GM23338 (cell line): Measurements from ENCODE around the gene SLC45A3. TPM values are rescaled to one million over a fixed set of nuclear protein-coding genes. Genes with fewer than 3 reads are reported as not detected.
A peak's percentile ranks its signal among the peaks of the same experiment; 100 is the strongest.

Experiments
- ATAC-seq: fragments of 200-7000 bp; cut with Tn5 transposase; 3 replicates; pipeline ENCODE4 v1.9.1; 2020
- DNase-seq: peaks from one replicate; pipeline ENCODE4 v3.0.0-alpha.2; 2015; ENCODE audit warnings: low spot score
- H2AFZ ChIP-seq: fragments of 200-600 bp; sonication (generic); 2 replicates; pipeline ENCODE4 v1.8.0; 2016; ENCODE audit warnings: antibody characterized with exemption, mild to moderate bottlenecking, moderate library complexity
- H3F3A ChIP-seq: fragments of 200-600 bp; sonication (generic); replicated peaks from 2 replicates; pipeline ENCODE4 v1.8.0; 2017; ENCODE audit warnings: antibody characterized with exemption, mixed run types, low read depth
- H3K27ac ChIP-seq: fragments of 200-600 bp; sonication (generic); 2 replicates; pipeline ENCODE4 v1.6.1; 2016; ENCODE audit warnings: low read depth
- H3K27me3 ChIP-seq: fragments of 200-600 bp; sonication (generic); 2 replicates; pipeline ENCODE4 v1.8.0; 2016; ENCODE audit warnings: mild to moderate bottlenecking, mixed run types, moderate library complexity; ENCODE audit not compliant: insufficient read depth
- H3K36me3 ChIP-seq: fragments of 200-600 bp; sonication (generic); 2 replicates; pipeline ENCODE4 v1.8.0; 2016; ENCODE audit warnings: mild to moderate bottlenecking; ENCODE audit not compliant: insufficient read depth
- H3K4me1 ChIP-seq: fragments of 200-600 bp; sonication (generic); 2 replicates; pipeline ENCODE4 v1.8.0; 2016; ENCODE audit warnings: mild to moderate bottlenecking, moderate library complexity; ENCODE audit not compliant: insufficient read depth
- H3K4me2 ChIP-seq: fragments of 200-600 bp; sonication (generic); 2 replicates; pipeline ENCODE4 v1.7.1; 2017; ENCODE audit warnings: mixed run types
- H3K4me3 ChIP-seq: fragments of 200-600 bp; sonication (generic); 2 replicates; pipeline ENCODE4 v1.6.1; 2016; ENCODE audit warnings: mixed run types
- H3K79me2 ChIP-seq: fragments of 200-600 bp; sonication (generic); replicated peaks from 2 replicates; pipeline ENCODE4 v1.8.0; 2017; ENCODE audit warnings: mild to moderate bottlenecking; ENCODE audit not compliant: insufficient read depth
- H3K9me2 ChIP-seq: fragments of 200-600 bp; sonication (generic); 2 replicates; pipeline ENCODE4 v1.8.0; 2017; ENCODE audit not compliant: insufficient read depth
- H4K20me1 ChIP-seq: fragments of 200-600 bp; sonication (generic); replicated peaks from 2 replicates; pipeline ENCODE4 v1.8.0; 2017; ENCODE audit warnings: mild to moderate bottlenecking; ENCODE audit not compliant: insufficient read depth
- H3K27ac Mint-ChIP-seq: 2 replicates; pipeline ENCODE4 v1.8.0; 2020; ENCODE audit warnings: inconsistent platforms, mild to moderate bottlenecking, moderate library complexity, mixed read lengths
- H3K27me3 Mint-ChIP-seq: 3 replicates; pipeline ENCODE4 v1.8.0; 2022; ENCODE audit warnings: low read depth, mild to moderate bottlenecking, moderate library complexity, mixed read lengths, inconsistent platforms; ENCODE audit not compliant: insufficient read depth, poor library complexity
- H3K36me3 Mint-ChIP-seq: 3 replicates; pipeline ENCODE4 v1.8.0; 2021; ENCODE audit warnings: low read depth, mild to moderate bottlenecking, inconsistent platforms, moderate library complexity, mixed read lengths
- H3K4me1 Mint-ChIP-seq: 3 replicates; pipeline ENCODE4 v1.8.0; 2020; ENCODE audit warnings: mild to moderate bottlenecking, inconsistent platforms, mixed read lengths
- H3K4me3 Mint-ChIP-seq: 3 replicates; pipeline ENCODE4 v1.8.0; 2021; ENCODE audit warnings: moderate library complexity, mild to moderate bottlenecking, inconsistent platforms, mixed read lengths
- H3K9me3 Mint-ChIP-seq: 3 replicates; pipeline ENCODE4 v1.8.0; 2020; ENCODE audit warnings: moderate library complexity, mild to moderate bottlenecking, inconsistent platforms, mixed read lengths
- CREB1 ChIP-seq: fragments of 250-450 bp; sonication (Bioruptor Pico); IDR thresholded peaks from 2 replicates; pipeline ENCODE4 v1.5.0; 2020; ENCODE audit warnings: low read depth, mild to moderate bottlenecking, moderate library complexity
- EZH2 ChIP-seq: fragments of 200-600 bp; sonication (generic); IDR thresholded peaks from one replicate; pipeline ENCODE4 v1.8.0; 2017; ENCODE audit warnings: antibody characterized with exemption, mild to moderate bottlenecking, low read depth; ENCODE audit not compliant: unreplicated experiment
- EZH2phosphoT487 ChIP-seq: fragments of 200-600 bp; sonication (generic); IDR thresholded peaks from one replicate; pipeline ENCODE4 v1.8.1; 2018; ENCODE audit warnings: antibody characterized with exemption; ENCODE audit not compliant: unreplicated experiment
- JUNB ChIP-seq: IDR thresholded peaks from one replicate; pipeline ENCODE4 v1.6.1; 2016; ENCODE audit warnings: antibody characterized with exemption; ENCODE audit not compliant: unreplicated experiment
- NANOG ChIP-seq: IDR thresholded peaks from 2 replicates; pipeline ENCODE4 v1.6.1; 2016; ENCODE audit warnings: antibody characterized with exemption, borderline replicate concordance
- POLR2AphosphoS5 ChIP-seq: IDR thresholded peaks from 2 replicates; pipeline ENCODE4 v1.6.1; 2016; ENCODE audit warnings: antibody characterized with exemption, low read depth
- STAT1 ChIP-seq: IDR thresholded peaks from one replicate; pipeline ENCODE4 v1.6.1; 2016; ENCODE audit warnings: antibody characterized with exemption; ENCODE audit not compliant: unreplicated experiment
- ZNF114 ChIP-seq: fragments of 250-450 bp; sonication (Bioruptor Pico); IDR thresholded peaks from 2 replicates; pipeline ENCODE4 v1.5.0; 2020; ENCODE audit warnings: mild to moderate bottlenecking, moderate library complexity
- ZNF331 ChIP-seq: fragments of 250-450 bp; sonication (Bioruptor Pico); IDR thresholded peaks from 2 replicates; pipeline ENCODE4 v1.5.0; 2020; ENCODE audit warnings: low read depth, mild to moderate bottlenecking, moderate library complexity
- polyA plus RNA-seq: library from polyadenylated mRNA; unstranded; fragments of >200 nt; fragmentation: Nextera tagmentation; extraction: Ambion mirVana; gene quantifications from 2 replicates; pipeline ENCODE4 v1.2.1, GENCODE V29; 2016
- total RNA-seq: library from RNA; depleted of rRNA; stranded (reverse); fragments of >200 nt; shearing (Covaris generic); gene quantifications from 2 replicates; pipeline ENCODE4 v1.2.3, GENCODE V29; 2014
- TF ChIP-seq, protein P1 (sequence below): fragments of 250-450 bp; sonication (Bioruptor Pico); IDR thresholded peaks from 2 replicates; pipeline ENCODE4 v1.5.0; 2020; ENCODE audit warnings: mild to moderate bottlenecking, moderate library complexity
- TF ChIP-seq, protein P2 (sequence below): IDR thresholded peaks from 2 replicates; pipeline ENCODE4 v1.6.1; 2016; ENCODE audit warnings: antibody characterized with exemption
- TF ChIP-seq, protein P3 (sequence below): IDR thresholded peaks from one replicate; pipeline ENCODE4 v1.6.1; 2018; ENCODE audit warnings: antibody characterized with exemption; ENCODE audit not compliant: unreplicated experiment
- TF ChIP-seq, protein P4 (sequence below), 2 experiments: fragments of 200-600 bp in 1 of 2; sonication (generic) in 1 of 2; conservative IDR thresholded peaks; 2 replicates each; pipeline versions ENCODE4 v1.5.1 to v1.6.1; 2016 to 2017; ENCODE audit warnings: antibody characterized with exemption in 2 of 2, low read depth in 2 of 2, mild to moderate bottlenecking in 2 of 2, moderate library complexity in 1 of 2

The SLC45A3 gene
- total and polyA plus RNA-seq, 2 experiments from 2014 or later: 4.7 to 16.0 TPM

DNA sequence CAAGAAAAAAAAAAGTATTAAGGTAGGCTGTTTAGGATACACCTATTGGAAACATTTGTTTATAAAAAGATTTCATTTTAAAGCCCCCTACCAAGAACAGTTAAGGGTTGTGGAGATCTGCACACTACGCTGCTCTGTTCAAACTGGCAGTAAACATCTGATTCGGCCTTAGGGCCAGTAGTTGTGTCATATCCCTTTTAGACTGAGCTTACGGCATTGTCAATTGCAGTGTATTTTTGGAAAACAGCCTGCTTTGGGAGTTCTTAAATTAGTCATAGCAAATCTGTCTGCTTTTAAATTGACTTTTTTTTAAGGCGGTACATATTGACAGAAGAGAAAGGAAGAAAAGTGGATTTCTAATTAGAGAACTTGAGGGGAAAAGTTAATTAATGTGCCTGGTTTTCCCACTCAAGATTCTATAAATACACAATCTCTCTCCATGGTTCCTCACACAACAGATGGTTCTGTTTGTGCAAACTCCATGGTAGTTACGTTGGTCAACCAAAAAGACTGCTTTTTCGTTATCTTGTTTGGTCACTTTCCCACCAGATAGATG is 46.8 kb downstream of the SLC45A3 start:
- no peak for ATAC-seq
- H3K9me2 ChIP-seq: no peaks in the 10 kb centered on the region
- H3K36me3 ChIP-seq: no peaks in the 10 kb centered on the region
- DNase-seq: no peak
- no peaks in the 10 kb centered on the region for H3K9me3 Mint-ChIP-seq
- H3K27me3 Mint-ChIP-seq: peaks cover 7% of the 10 kb centered on the region
- peaks cover 10% of the 10 kb centered on the region; the same call in 2 of the 3 replicates for H3K4me1 Mint-ChIP-seq
- H3K4me1 ChIP-seq: peaks cover 8% of the 10 kb centered on the region
- H4K20me1 ChIP-seq: 0 out of 2 replicates have a peak, but pooled peaks cover 5% of the 10 kb centered on the region
- H3K4me3 Mint-ChIP-seq: peak overlapping the region; percentile 90; the same call in 1 of the 3 replicates
- no peaks in the 10 kb centered on the region for H3K27me3 ChIP-seq
- no peak overlapping the region for H3K4me3 ChIP-seq
- H3K36me3 Mint-ChIP-seq: no peaks in the 10 kb centered on the region; the same call in 2 of the 3 replicates
- H3F3A ChIP-seq: peaks cover 6% of the 10 kb centered on the region; the same call in 1 of the 2 replicates
- H3K4me2 ChIP-seq: no peak overlapping the region
- TF ChIP-seq ZNF331 (CRISPR knock-in tag) (no peak), POLR2AphosphoS5 (no peak), EZH2 (no peak), NANOG (no peak), JUNB (no peak), CREB1 (CRISPR knock-in tag) (no peak), ZNF114 (CRISPR knock-in tag) (no peak), STAT1 (no peak), EZH2phosphoT487 (no peak)
- TF ChIP-seq, protein P1, sequence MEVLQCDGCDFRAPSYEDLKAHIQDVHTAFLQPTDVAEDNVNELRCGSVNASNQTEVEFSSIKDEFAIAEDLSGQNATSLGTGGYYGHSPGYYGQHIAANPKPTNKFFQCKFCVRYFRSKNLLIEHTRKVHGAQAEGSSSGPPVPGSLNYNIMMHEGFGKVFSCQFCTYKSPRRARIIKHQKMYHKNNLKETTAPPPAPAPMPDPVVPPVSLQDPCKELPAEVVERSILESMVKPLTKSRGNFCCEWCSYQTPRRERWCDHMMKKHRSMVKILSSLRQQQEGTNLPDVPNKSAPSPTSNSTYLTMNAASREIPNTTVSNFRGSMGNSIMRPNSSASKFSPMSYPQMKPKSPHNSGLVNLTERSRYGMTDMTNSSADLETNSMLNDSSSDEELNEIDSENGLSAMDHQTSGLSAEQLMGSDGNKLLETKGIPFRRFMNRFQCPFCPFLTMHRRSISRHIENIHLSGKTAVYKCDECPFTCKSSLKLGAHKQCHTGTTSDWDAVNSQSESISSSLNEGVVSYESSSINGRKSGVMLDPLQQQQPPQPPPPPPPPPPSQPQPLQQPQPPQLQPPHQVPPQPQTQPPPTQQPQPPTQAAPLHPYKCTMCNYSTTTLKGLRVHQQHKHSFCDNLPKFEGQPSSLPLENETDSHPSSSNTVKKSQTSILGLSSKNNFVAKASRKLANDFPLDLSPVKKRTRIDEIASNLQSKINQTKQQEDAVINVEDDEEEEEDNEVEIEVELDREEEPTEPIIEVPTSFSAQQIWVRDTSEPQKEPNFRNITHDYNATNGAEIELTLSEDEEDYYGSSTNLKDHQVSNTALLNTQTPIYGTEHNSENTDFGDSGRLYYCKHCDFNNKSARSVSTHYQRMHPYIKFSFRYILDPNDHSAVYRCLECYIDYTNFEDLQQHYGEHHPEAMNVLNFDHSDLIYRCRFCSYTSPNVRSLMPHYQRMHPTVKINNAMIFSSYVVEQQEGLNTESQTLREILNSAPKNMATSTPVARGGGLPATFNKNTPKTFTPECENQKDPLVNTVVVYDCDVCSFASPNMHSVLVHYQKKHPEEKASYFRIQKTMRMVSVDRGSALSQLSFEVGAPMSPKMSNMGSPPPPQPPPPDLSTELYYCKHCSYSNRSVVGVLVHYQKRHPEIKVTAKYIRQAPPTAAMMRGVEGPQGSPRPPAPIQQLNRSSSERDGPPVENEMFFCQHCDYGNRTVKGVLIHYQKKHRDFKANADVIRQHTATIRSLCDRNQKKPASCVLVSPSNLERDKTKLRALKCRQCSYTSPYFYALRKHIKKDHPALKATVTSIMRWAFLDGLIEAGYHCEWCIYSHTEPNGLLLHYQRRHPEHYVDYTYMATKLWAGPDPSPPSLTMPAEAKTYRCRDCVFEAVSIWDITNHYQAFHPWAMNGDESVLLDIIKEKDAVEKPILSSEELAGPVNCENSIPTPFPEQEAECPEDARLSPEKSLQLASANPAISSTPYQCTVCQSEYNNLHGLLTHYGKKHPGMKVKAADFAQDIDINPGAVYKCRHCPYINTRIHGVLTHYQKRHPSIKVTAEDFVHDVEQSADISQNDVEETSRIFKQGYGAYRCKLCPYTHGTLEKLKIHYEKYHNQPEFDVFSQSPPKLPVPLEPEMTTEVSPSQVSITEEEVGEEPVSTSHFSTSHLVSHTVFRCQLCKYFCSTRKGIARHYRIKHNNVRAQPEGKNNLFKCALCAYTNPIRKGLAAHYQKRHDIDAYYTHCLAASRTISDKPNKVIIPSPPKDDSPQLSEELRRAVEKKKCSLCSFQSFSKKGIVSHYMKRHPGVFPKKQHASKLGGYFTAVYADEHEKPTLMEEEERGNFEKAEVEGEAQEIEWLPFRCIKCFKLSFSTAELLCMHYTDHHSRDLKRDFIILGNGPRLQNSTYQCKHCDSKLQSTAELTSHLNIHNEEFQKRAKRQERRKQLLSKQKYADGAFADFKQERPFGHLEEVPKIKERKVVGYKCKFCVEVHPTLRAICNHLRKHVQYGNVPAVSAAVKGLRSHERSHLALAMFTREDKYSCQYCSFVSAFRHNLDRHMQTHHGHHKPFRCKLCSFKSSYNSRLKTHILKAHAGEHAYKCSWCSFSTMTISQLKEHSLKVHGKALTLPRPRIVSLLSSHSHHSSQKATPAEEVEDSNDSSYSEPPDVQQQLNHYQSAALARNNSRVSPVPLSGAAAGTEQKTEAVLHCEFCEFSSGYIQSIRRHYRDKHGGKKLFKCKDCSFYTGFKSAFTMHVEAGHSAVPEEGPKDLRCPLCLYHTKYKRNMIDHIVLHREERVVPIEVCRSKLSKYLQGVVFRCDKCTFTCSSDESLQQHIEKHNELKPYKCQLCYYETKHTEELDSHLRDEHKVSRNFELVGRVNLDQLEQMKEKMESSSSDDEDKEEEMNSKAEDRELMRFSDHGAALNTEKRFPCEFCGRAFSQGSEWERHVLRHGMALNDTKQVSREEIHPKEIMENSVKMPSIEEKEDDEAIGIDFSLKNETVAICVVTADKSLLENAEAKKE (CRISPR knock-in tag): no peak
- TF ChIP-seq, protein P2, sequence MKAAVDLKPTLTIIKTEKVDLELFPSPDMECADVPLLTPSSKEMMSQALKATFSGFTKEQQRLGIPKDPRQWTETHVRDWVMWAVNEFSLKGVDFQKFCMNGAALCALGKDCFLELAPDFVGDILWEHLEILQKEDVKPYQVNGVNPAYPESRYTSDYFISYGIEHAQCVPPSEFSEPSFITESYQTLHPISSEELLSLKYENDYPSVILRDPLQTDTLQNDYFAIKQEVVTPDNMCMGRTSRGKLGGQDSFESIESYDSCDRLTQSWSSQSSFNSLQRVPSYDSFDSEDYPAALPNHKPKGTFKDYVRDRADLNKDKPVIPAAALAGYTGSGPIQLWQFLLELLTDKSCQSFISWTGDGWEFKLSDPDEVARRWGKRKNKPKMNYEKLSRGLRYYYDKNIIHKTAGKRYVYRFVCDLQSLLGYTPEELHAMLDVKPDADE: no peak
- TF ChIP-seq, protein P3, sequence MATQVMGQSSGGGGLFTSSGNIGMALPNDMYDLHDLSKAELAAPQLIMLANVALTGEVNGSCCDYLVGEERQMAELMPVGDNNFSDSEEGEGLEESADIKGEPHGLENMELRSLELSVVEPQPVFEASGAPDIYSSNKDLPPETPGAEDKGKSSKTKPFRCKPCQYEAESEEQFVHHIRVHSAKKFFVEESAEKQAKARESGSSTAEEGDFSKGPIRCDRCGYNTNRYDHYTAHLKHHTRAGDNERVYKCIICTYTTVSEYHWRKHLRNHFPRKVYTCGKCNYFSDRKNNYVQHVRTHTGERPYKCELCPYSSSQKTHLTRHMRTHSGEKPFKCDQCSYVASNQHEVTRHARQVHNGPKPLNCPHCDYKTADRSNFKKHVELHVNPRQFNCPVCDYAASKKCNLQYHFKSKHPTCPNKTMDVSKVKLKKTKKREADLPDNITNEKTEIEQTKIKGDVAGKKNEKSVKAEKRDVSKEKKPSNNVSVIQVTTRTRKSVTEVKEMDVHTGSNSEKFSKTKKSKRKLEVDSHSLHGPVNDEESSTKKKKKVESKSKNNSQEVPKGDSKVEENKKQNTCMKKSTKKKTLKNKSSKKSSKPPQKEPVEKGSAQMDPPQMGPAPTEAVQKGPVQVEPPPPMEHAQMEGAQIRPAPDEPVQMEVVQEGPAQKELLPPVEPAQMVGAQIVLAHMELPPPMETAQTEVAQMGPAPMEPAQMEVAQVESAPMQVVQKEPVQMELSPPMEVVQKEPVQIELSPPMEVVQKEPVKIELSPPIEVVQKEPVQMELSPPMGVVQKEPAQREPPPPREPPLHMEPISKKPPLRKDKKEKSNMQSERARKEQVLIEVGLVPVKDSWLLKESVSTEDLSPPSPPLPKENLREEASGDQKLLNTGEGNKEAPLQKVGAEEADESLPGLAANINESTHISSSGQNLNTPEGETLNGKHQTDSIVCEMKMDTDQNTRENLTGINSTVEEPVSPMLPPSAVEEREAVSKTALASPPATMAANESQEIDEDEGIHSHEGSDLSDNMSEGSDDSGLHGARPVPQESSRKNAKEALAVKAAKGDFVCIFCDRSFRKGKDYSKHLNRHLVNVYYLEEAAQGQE: no peak
- TF ChIP-seq, protein P4, sequence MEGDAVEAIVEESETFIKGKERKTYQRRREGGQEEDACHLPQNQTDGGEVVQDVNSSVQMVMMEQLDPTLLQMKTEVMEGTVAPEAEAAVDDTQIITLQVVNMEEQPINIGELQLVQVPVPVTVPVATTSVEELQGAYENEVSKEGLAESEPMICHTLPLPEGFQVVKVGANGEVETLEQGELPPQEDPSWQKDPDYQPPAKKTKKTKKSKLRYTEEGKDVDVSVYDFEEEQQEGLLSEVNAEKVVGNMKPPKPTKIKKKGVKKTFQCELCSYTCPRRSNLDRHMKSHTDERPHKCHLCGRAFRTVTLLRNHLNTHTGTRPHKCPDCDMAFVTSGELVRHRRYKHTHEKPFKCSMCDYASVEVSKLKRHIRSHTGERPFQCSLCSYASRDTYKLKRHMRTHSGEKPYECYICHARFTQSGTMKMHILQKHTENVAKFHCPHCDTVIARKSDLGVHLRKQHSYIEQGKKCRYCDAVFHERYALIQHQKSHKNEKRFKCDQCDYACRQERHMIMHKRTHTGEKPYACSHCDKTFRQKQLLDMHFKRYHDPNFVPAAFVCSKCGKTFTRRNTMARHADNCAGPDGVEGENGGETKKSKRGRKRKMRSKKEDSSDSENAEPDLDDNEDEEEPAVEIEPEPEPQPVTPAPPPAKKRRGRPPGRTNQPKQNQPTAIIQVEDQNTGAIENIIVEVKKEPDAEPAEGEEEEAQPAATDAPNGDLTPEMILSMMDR (conservative IDR thresholded peaks at IDR 0.05; ENCODE audit: low read depth in 2 of 2): no peak
- peaks cover 24% of the 10 kb centered on the region for H3K79me2 ChIP-seq
- no peak overlapping the region for H2AFZ ChIP-seq
- no peak overlapping the region for H3K27ac Mint-ChIP-seq
- H3K27ac ChIP-seq: no peak overlapping the region
